Epithelial cell of proximal tubule (primary cell): Measurements from ENCODE around the gene MYOZ1. TPM values are rescaled to one million over a fixed set of nuclear protein-coding genes. Genes with fewer than 3 reads are reported as not detected.
"Not testable (repeated sequence)": the region's sequence is repeated elsewhere in the genome, so short reads cannot be mapped to it uniquely, and the experiment has no call there.

Experiments used
- DNase-seq: peaks from one replicate; pipeline ENCODE4 v3.0.0-alpha.2; 2011; ENCODE audit warnings: low read depth
- H3K4me3 ChIP-seq: 2 replicates; pipeline ENCODE4 v1.5.1; 2011; ENCODE audit warnings: low read depth, mild to moderate bottlenecking, low read length
- total RNA-seq: library from RNA; depleted of rRNA; stranded (reverse); fragments of >200 nt; gene quantifications from 2 replicates; pipeline ENCODE4 v1.2.3, GENCODE V29; 2015
- TF ChIP-seq, protein P1 (sequence below): conservative IDR thresholded peaks from 2 replicates; pipeline ENCODE4 v1.5.1; 2012; ENCODE audit warnings: low read depth, mild to moderate bottlenecking, low read length

Gene MYOZ1, protein sequence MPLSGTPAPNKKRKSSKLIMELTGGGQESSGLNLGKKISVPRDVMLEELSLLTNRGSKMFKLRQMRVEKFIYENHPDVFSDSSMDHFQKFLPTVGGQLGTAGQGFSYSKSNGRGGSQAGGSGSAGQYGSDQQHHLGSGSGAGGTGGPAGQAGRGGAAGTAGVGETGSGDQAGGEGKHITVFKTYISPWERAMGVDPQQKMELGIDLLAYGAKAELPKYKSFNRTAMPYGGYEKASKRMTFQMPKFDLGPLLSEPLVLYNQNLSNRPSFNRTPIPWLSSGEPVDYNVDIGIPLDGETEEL
- total RNA-seq = 1.1 TPM in 1 of 2 replicates, not detected in the other

DNA sequence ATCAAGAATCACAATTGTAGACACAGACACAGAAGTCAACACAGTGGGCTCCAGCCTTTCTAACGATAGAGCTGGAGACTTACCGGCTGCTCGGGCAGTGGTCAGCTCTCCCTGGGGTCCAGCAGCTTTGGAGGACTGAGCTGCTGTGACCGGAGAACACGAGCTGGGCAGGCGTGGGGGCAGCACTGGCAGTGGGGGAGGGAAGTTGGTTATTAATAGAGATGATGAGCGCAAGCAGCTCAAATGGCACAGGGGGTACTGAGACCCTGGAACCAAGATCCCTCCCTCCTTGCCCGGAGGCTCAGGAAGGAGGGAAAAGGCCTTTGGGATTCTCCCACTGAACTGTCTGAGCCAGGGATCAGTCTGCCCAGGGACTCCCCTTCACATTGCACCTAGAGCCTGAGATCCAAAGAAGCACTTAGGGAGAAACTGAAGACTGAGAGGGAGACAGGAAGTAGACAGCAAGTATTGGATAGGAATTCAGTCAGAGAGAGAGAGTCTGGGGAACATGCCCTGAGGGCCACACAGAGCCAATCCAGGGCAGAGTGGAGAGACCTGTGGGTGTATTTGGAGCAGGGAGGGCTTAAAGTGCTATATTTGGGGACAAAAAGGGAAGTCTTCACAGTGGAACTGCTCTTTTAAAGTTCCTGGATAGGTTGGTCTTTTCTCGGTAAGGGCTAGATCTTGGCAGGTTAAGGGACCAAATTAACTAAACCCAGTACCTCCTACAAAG is at the start of gene MYOZ1:
MYOZ1 (minus strand) TSS at position 147 of the 733 bp plus-strand sequence. CDS start 1,457 bp downstream, outside the sequence.
- H3K4me3 ChIP-seq = no peak within 1 kb of the TSS
- no peak for DNase-seq
- TF ChIP-seq, protein P1, sequence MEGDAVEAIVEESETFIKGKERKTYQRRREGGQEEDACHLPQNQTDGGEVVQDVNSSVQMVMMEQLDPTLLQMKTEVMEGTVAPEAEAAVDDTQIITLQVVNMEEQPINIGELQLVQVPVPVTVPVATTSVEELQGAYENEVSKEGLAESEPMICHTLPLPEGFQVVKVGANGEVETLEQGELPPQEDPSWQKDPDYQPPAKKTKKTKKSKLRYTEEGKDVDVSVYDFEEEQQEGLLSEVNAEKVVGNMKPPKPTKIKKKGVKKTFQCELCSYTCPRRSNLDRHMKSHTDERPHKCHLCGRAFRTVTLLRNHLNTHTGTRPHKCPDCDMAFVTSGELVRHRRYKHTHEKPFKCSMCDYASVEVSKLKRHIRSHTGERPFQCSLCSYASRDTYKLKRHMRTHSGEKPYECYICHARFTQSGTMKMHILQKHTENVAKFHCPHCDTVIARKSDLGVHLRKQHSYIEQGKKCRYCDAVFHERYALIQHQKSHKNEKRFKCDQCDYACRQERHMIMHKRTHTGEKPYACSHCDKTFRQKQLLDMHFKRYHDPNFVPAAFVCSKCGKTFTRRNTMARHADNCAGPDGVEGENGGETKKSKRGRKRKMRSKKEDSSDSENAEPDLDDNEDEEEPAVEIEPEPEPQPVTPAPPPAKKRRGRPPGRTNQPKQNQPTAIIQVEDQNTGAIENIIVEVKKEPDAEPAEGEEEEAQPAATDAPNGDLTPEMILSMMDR = no peak

DNA sequence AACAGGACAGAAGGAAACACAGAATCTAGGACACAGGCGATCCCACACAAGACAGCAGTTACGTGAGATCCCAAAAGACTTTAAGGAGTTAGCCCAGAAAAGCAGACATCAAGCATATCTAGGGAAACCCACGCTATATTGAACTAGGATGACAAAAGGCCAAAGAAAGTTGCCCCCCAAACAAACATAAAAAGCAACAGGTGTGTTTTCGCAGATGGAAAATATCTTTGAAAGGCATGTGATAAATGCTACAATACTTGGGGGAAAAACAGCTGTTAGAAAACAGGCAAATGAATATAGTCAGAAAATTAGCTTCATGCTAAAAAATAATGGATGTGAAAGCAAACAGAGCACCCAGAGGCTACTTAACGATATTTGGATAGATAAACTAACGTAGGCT is 49.5 kb upstream of the MYOZ1 start:
- not testable (repeated sequence) for H3K4me3 ChIP-seq, DNase-seq

DNA sequence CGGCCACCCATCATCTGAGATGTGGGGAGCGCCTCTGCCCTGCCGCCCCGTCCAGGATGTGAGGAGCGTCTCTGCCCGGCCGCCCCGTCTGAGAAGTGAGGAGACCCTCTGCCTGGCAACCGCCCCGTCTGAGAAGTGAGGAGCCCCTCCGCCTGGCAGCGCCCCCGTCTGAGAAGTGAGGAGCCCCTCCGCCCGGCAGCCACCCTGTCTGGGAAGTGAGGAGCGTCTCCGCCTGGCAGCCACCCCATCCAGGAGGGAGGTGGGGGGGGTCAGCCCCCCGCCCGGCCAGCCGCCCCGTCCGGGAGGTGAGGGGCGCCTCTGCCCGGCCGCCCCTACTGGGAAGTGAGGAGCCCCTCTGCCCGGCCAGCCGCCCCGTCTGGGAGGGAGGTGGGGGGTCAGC is 48.3 kb upstream of the MYOZ1 start:
- not testable (repeated sequence) for DNase-seq, H3K4me3 ChIP-seq

DNA sequence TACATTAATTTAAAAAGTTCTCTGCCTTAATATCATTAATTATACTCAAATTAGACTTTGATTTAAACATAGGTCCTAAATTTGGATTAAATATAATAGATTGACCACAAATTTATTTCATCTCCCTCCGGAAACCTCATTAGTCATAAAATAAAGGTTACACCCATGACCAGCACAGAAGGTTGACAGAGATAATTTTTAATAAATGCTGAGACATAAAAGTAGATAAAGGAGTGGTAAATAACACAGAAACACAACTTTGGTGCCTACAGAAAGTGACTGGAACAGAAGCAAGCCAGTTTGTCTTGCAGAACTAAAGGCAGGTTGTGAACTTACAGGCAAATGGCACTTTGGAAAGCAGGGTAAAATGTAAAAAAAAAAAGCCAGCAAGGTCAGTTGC is 46.4 kb upstream of the MYOZ1 start:
- DNase-seq, H3K4me3 ChIP-seq: not testable (repeated sequence)

DNA sequence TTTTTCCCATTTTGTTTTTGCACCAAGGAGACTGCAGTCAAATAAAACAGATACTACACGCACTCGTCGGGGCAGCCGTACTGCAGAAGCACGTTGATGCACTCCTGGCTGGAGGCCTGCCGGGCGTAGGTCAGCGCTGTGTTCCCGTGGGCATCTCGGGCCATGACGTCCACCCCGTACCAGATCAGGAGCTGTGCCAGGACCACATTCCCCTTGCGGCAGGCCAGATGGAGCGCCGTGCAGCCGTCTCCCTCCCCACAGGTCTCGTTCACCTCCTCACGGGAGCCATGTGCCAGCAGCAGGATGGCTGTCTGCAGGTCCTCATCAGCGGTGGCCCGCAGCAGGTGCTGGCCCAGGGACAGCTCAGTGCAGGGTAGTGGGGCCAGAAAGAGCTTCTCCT is 33.3 kb upstream of the MYOZ1 start:
- not testable (repeated sequence) for DNase-seq, H3K4me3 ChIP-seq

DNA sequence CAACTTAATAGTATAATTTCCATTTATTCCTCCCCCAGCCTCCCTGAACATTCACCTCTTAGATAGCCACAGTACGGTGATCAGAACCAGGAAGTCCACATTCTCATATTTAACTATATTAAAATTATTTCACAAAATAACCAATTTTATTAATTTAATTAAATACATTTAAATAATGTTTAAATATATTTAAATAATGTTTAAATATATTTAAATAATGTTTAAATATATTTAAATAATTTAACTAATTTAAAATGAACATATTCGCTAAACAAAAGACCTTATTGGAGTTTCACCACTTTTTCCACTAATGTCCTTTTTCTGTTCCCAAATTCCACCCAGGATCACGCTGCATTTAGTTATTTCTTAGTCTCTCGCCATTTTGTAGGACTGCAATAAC is 27.1 kb upstream of the MYOZ1 start:
- DNase-seq, H3K4me3 ChIP-seq: not testable (repeated sequence)

DNA sequence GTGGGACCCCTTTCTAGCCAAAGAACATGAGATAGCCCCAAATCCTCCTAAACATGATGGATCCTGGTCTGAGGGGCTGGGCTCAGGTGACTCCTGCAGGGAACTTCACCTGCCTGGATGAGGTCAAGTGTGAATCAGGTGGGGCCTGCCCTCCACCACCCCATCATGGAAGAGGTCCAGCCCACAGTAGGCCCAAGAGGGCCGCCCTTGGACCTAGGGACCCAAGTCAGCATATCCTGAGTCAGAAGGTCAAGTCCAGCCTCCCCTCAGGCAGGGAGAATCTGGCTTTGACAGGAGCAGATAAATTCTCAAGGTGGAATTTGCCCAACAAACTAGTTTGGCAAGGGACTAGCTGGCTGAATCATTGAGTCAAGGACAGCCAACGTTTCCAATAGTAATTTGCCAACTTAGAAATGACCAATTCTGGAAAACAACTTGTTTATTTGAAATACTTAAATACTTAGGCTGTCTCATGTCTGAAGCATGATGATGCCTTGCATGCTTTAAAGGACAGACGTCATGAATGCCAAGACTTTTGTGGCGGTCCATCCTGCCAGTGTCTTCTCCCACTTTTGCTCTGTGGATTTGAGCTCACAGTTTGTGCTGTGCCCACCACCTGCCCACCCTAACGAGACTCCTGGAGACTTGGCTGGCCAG is 25.0 kb upstream of the MYOZ1 start:
- not testable (repeated sequence) for DNase-seq, H3K4me3 ChIP-seq

DNA sequence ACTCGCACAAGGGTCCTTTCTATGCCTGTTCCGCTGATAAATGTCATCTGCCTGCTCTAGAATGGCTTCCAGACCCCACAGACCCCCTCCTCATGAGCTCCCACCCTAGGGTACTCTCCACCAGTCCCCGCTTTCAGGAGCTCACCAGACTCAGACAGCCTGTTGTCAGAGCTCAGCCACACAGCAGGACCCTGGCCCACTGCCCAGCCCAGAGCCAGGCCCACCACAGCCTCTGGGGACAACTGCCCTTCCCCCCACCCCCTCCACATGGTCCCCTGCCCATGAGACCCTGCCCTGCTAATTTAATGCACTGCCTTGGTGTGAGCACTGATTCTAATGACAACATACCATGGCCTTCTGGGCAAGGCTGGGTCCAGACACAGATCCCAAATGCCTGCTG is 24.3 kb upstream of the MYOZ1 start:
- H3K4me3 ChIP-seq, DNase-seq: not testable (repeated sequence)

DNA sequence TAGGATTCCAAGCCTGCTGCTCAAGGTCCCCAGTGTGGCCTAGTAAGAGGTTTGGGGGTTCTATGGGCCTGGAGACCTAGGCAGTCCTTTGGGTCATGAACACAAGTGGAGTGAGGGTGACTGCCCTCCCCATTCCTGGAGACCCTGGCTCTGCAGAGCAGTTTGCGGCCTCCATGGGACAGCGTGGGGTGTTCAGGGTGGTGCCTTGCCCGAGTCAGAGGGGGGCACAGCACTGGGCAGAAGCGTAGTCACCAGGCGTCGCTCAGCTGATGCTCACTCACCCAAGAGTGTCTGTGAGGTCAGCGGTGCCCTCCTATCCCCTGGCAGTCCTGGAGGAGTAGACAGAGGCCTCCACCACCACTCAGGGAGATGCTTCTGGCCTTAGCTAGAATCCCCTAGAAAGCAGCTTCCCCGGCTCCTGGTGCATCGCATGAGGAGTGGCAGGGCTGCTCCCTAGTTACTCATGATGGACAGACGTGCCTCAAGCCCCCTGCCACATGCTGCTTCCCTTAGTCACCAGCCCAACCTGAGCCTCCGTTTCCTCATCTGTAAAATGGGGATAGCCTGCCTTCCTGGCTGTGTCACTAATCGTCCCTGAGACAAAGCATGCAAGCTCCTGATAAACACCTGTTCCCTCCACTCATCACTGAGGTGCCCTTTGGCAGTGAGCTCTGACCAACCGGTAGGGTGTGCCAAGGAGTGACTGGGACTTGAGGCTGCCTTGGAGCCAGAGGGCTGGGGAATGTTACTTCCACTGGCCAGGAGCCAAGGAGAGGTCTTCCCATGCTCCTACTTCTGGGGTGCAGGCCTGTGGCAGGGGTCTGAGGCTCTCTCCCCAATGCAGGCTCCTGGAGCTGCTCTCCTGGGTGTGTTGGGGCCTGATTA is 23.1 kb upstream of the MYOZ1 start:
- DNase-seq, H3K4me3 ChIP-seq: not testable (repeated sequence)
- TF ChIP-seq, protein P1 = peak; percentile 9

DNA sequence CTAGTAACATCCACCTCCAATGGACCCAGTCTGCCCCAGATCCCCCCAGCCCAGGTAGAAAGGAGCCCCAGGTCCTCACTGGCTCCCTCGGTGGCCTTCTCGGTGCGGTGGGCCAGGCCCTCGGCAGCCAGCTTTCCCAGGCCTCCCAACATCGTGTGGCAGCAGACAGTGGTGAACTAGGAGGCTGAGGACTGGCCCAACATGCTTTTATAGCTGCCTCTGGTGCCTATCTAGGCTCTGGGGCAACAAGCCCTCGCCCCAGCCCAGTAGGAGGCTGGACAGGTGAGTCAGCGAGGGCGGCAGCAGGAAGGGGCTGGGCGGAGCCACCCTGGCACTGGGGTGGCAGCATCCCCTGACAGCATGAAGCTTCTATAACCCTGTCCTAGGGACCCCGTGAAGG is 22.3 kb upstream of the MYOZ1 start:
- not testable (repeated sequence) for H3K4me3 ChIP-seq, DNase-seq

DNA sequence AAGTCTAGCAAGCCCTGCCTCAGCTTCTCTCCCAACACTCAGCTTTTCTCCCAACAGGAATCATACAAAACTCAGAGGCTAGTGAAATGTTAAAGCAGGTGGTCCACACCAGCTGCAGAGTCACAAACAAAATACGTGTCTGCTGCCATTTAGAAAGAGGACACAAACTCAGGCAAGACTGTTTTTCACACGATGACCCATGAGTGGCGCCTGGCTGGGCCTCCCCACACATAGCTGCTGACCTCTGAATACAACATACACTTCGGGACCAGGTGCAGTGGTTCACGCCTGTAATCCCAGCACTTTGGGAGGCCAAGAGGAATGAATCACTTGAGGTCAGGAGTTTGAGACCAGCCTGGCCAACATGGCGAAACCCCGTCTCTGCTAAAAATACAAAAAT is 21.4 kb upstream of the MYOZ1 start:
- not testable (repeated sequence) for H3K4me3 ChIP-seq, DNase-seq
